ENCODE results near the gene C6orf62.
"Not testable (repeated sequence)": the region's sequence is repeated elsewhere in the genome, so short reads cannot be mapped to it uniquely, and the experiment has no call there.

C6orf62 gene

DNA sequence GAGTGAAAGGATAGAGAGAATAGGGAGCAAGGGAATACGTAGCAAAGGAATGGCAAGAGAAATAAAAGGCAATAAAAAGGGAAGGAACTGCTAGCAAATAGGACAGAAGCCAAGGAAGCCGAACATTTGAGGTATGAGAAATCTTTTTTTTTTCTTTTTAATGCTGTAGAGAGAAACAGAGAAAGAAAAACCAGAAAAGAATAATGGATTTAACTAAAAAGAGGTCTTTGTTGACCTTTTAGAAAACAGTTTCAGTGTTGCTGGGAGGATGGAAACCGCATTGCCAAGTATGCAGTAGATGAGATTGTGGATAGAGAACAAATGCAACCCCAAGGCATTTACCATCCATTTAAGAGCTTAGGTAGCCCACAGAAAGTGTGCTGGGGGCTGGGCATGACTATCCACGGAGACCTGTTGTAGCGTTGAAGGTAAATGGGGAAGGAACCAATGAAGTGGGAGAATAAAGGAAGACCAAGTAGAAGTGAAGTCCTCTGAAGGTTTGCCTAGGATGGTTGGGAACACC lies 23.3 kb upstream of the C6orf62 start:
- DNase-seq, result no peak

DNA sequence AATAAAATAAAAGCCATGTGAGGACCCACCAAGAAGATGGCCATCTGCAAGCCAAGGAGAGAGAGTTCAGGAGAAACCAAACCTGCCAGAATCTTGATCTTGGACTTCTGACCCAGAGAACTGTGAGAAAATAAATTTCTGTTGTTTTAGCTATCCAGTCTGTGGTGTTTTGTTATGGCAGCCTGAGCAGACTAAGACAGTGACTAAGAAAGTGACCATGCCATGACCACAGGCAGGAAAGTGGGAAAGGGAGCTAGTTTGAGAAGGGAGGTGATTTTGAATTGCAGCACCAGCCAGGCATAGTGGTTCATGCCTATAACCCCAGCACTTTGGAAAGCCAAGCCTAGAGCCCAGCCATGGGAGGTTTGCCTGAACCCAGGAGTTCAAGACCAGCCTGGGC lies 21.9 kb upstream of the C6orf62 start:
- no peak for DNase-seq

DNA sequence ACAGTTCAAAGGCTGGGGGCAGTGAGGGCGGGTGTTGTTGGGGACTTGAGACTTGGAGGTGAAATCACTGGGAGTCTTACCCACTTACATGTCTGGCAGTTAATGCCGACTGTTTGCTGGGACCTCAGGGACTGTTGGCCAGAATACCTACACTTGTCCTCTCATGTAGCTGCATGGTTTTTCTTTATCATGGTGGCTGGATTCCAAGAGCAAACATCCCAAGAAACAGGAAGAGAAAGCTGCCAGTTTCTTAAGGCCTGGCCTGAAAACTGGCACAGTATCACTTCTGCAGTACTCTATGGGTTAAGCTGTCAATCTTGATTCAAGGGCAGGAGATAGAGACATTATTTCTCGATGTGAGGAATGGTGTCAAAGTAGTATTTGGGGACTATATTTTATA lies 19.8 kb upstream of the C6orf62 start:
- DNase-seq, result no peak

DNA sequence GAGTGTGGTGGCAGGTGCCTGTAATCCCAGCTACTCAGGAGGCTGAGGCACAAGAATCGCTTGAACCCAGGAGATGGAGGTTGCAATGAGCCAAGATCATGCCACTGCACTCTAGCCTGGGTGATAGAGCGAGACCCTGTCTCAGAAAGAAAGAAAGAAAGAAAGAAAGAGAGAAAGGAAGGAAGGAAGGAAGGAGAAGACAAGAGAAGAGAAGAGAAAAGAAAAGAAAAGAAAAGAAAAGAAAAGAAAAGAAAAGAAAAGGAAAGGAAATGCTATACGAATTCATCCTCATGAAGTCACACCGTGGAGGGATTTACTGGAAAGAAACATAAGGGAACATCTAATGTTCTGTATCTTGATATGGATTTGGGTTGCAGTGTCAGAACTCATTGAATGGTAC lies 15.8 kb upstream of the C6orf62 start:
- not testable (repeated sequence) for DNase-seq

DNA sequence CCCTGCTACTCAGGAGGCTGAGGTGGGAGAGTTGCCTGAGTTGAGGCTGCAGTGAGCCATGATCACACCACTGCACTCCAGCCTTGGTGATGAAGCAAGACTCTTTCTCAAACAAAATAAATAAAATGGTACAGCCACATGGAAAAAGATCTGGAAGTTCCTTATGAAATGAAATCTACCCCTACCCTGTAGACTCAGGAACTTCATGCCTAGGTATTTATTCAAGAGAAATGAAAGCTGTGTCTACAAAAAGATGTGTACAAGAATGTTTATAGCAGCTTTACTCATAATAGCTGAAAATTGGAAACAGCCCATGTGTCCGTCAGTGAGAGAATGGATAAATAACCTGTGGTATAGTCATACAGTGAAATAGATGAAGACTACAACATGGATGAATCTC lies 15.2 kb upstream of the C6orf62 start:
- no peak for DNase-seq

DNA sequence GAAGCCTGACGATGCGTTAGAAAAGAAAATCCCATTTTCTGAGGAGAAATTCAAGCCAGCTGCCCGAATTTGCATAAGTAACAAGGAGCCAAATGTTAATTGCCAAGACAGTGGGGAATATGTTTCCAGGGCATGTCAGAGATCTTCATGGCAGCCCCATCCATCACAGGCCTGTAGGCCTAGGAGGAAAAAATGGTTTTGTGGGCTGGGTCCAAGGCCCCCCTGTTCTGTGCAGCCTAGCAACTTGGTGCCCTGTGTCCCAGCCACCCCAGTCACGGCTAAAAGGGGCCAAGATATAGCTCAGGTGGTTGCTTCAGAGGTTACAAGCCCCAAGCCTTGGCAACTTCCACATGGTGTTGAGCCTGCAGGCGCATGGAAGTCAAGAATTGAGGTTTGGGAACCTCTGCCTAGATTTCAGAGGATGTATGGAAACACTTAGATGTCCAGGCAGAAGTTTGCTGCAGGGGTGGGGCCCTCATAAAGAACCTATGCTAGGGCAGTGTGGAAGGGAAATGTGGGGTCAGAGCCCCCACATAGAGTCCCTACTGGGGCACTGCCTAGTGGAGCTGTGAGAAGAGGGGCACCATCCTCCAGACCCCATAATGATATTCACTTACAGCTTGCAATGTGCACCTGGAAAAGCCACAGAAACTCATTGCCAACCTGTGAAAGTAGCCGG lies 12.6 kb upstream of the C6orf62 start:
- DNase-seq, result not testable (repeated sequence)

DNA sequence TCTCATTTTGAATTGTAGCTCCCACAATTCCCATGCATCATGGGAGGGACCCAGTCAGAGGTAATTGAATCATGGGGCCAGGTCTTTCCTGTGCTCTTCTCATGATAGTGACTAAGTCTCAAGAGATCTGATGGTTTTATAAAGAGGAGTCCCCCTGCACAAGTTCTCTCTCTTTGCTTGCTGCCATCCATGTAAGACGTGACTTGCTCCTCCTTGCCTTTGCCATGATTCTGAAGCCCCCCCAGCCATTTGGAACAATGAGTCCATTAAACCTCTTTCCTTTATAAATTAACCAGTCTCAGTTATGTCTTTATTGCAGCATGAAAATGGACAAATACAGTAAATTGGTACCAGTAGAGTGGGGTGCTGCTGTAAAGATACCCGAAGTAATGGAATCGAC lies 11.7 kb upstream of the C6orf62 start:
- not testable (repeated sequence) for DNase-seq

DNA sequence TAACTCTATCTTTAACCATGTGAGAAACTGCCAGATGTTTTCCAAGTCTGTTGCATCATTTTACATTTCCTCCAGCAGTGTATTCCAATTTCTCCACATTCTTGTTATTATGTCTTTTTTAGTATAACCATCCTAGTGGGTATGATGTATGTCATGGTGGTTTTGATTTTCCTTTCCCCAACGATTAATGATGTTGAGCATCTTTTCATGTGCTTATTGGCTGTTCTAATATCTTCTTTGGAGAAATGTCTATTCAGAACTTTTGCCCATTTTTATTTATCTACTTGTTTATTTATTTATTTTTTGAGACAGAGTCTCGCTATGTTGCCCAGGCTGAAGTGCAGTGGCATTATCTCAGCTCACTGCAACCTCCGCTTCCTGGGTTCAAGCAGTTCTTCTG lies 4.3 kb upstream of the C6orf62 start:
- DNase-seq, result no peak

DNA sequence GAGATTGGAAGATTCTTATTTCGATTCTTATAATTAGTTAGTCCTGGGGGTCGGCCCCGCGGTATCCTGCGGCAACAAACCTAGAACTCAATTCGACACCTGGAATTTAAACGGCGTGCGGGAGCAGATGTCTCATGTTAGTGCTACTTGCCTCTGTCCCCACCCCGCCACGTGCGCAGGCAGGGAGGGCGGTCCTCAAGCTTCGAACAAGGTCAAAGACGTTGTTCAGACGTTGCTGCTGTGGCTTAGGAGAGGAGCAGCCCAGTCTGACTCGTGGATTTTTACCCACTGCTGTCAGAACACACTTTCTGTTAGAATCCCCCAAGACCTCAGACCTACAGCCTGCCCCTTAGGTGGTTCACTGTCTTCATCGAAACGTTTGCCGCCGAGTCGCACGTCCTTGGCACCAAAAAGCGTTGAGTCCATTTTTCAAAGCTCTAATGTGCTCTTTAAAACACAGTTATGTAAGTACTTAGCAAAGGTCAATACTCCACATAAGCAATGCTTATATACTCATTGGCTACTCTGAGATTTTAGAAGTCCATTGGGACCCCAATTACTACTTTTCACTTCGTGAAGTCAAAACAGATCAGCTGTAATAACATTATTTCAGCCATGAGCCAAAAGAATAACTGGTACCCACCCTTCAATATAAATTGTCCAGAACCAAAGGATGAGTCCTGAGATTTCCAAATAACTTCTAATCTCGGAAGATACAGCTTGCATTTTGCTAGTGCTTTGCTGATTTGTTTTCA lies 2.7 kb upstream of the C6orf62 start:
- no peak for DNase-seq

DNA sequence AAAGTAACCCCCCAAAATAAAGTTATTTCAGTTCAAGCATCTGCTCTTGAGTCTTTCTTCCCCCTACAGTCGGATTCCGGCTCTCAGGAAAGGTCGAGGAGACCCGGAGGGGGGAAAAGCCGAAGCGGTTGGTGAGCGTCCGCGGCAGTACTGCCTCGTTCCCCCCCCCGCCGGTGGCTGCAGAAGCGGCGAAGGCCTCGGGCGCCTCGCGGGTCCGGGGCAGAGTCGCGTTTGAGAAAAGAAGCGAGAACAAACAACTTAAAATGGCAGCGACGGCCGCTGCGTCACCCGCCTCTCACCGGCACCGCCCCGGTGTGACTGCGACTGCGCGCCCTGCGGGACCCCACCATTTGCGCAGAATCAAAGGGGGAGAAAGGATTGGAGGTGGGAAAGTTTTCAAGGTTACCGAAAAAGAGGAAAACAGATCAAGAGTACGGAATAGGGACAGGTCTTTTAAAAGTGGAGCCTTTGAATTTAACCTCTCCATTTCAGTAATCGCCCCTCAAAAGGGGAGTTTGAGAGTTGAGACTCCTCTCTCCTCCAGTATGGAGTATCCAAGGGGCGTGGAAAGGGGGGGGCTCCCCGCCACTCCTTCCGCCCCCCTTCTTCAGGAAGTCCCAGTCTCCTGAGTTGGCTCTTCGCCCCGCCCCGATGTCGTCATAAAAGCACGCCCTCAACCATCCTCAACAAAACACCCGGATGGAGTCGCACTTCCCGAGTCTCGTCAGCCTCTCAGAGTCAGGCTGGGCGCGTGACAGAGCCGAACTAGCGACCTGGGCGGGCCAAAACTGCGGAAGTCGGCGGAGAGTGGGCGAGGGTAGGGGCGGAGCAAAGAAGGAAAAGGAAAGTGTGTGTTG lies 1.9 kb upstream of the C6orf62 start:
- DNase-seq, result peak; percentile 99

DNA sequence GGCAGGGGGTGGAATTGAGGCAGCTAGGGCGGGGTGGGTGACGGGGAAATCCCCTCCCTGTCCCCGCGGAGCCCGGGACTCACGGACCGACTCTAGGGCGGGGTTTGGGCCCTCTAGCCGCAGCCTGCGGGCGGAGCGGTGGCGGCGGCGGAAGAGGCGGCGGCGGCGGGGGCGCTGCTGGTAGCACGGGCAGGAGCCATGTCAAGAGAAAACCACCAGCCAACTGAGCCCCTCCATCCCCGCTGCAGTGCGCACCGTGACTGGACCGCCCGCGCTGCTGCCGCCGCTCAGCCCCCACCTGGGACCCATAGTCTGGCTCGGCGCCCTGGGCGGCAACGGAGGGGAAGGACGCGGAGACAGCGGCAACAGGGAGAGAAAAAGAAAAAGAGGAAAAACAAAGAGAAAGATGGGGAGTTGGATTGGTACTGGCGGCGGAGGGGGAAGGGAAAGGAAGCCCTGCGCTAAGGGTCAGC lies 1.2 kb upstream of the C6orf62 start:
- DNase-seq, result peak; percentile 83

DNA sequence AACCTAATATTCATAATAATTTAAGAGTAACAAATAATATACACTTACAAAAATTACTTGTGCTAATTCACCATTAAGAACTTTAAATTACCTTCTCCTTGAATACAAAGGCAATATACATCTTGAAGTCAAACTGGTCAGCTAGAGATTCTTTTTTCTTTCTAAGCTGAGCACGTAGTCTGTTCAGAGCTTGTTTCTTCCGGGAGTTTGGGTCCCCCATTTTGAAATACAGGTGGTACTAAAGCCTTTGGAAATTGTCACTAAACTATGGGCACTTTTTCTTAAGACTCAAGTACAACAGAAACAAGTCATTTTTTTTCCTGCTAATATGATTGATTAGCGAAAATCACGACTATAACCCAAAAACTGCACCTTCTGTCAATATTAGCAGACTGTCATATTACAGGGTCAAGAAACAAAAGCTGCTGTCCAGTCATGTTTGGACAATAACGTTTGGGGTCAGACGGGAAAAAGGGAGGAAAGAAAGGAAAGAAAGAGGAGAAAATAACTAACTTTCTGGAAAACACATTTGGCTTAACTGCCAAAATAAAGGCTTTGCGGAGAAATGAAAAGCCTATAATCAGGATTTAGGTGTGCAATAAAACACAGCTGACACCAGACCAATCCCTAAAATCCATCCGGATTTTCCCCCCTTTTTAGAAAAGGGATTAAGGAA lies 367 bp downstream of the C6orf62 start:
- no peak for DNase-seq

DNA sequence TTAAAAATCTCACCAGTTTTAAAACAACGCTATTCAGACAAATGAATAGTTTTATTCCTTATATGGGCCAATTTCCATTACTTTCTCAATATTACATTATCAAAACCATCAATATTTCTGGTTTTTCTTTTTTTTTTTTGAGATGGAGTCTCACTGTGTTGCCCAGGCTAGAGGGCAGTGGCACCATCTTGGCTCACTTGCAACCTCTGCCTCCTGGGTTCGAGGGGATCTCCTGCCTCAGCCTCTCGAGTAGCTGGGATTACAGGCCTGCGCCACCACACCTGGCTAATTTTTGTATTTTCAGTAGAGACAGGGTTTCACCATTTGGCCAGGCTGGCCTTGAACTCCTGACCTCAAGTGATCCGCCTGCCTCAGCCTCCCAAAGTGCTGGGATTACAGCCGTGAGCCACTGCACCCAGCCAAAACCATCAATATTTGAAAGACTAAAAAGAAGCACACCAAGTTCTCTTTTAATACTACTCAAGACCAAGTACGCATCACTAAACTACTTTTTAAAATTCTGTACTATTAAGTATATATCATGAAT lies 2.3 kb downstream of the C6orf62 start:
- not testable (repeated sequence) for DNase-seq

DNA sequence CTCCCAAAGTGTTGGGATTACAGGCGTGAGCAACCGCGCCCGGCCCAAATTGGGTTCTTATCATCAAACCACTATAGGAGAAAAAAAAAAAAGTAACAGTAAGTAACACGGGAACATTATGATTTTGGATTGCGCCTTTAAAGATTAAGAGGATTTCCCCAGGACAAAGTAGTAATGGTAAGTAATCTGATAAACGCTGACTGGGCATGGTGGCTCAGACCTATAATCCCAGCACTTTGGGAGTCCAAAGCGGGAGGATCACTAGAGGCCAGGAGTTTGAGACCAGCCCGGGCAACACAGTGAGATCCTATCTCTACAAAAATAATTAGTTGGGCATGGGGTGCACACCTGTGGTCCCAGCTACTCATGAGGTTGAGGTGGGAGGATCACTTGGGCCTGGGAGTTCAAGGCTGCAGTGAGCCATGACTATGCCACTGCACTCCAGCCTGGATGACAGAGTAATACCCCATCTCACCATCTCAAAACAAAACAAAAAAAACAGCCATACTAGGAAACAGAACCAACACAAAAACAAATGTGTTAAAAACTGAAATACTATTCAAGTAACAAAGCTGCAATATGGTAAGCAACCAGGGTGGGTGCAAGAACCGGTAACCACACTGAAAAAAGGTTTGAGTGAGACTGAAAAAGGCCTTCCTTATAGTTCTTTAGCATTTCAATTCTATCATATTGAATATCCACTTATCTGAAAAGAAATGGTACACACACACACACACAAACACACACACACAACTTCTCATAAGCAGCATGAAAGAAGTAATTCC lies 8.2 kb downstream of the C6orf62 start:
- DNase-seq, result no peak

DNA sequence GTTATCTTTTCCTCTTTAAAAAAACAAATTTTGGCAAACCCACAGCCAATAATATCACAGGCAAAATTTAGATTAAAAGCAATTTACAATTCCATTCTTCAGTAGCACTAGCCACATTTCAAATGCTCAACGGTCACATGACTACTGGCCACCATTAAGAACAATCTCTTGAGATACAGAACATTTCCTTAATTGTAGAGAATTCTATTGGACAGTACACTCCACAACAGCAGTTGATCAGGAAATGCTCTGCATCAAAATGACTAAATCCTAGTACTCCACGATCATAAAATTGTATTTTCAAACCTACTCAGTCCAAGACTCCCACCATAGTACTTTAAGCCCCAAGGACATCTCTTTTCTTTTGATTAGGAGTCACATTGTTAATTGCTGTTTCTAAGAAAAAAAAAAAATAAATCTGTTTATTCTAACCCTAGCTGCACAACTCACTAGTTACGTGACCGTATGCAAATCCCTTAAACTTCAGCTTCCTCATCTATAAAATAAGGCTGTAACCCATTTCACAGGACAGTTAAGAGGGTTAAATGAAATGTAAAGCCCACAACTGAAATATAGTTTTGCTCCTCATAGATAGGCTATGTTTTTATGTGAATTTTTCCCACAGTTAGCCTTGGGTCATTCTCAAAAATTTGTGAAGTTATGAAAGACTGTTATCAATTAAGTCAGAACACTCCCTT lies 9.8 kb downstream of the C6orf62 start:
- DNase-seq, result no peak

DNA sequence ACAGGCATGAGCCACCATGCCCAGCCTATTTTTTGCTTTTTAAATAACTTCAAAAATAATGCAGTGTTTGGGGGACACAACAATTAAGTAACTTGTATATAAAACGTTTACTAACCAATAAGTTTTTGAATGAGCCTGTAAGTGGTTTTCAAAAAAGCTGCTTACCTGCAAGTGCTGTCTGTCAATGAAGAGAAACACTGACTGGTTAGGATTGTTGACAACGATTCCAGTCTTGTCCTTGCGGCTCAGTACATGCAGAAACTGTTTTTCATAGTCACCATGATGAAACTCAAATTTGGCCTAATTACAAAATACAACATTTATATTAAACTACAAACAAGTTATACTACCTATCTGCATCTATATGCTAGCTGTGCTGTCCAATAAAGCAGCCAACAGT lies 10.3 kb downstream of the C6orf62 start:
- DNase-seq, result no peak

DNA sequence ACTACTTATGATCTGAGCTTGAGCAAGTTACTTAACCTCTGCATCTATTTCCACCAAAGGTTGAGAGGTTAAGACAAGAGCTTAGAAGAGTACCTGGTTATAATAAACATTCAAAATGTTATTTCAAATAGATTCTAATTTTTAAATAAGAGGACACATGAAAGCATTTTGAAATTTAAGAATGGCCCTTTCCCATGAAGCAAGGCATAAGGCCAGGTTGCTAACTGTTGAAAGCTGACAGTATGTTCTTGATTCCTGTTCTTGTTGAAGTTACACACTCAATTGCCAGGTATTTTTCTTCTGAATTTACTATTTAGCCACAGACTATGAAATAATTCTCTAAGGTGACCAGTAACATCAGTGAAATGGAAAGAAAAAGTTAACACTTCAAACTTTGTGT lies 14.5 kb downstream of the C6orf62 start:
- DNase-seq, result no peak

DNA sequence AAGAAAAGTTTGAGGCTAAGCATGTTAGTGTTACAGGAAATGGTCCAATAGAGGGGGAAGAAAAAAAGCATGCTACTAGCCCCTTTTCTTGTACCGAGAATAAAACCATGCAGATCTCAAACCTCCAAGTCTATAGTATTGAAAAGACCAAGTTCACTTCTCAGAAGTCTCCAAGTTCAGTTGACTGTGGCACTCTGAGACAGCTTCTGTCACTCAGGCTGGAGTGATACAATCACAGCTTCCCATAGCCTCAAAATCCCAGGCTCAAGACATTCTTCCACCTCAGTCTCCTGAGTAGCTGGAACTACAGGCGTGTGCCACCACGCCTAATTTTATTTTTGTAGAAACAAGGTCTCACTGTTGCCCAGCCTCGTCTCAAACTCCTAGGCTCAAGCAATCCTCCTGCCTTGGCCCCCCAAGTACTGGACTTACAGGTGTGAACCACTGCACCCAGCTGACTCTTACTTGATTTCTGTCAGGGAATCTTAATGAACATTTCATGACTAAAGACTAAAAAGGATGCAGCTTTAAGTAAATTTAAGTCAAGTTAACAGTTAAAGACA lies 16.2 kb downstream of the C6orf62 start:
- no peak for DNase-seq

DNA sequence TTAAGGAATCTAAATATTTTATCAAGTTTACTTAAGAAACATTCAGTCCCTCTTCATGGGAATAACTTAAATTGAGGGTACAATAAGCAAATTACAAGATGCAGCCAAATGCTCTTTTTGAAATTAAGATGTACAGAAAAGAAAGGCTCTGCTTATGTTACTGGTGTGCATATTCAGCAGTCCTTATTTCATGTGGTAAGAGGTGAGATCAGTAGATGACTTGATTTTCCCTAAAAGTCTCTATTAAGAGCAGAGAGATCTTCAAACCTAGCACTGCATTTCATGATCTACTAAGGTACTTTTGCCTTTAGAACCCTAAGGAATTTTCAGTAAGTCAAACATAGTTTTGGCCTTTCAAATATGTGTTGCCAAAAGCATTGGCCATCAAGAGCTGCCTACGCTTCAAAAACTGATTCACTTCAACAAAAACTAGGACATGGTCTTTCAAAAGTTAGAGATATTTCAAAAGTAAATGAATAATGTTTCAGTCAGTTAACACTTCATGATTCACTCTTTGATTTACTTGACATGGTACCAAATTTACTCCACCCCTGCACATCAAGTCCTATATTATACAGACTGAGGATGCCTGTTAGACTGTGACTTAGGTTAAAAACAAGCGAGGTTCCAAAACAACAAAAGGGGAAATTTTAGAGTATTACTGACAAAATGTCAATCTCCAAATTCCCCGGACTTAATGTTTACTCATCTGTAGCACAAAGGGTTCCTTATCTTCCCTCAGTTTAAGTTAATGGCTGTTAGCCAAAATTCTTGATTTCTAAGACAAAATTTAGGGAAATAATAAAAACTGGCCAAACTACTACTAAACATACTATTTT lies 19.2 kb downstream of the C6orf62 start:
- no peak for DNase-seq

DNA sequence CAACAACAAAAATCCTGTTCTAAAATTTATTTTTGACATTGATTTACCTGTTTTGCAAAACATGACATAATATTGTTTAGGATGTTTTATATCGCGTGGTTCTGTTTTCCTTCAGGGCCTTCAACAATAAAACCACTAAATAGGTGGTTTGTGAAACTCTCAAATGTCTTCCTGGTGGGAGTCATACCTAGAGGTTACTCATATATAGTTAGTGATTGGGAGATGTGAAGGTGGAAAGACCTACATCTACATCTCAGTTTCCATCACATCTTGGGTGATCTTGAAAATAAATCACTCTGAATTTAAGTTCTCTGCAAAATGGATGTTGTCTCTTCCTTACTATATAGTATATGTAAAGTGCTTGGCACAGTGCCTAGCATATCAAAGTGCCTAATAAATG lies 22.9 kb downstream of the C6orf62 start:
- no peak for DNase-seq
